Keratinocyte (primary cell): Measurements from ENCODE around the gene BRD1. TPM values are rescaled to one million over a fixed set of nuclear protein-coding genes. Genes with fewer than 3 reads are reported as not detected.

Experiments used
- DNase-seq: peaks from one replicate; pipeline ENCODE4 v3.0.0-alpha.2; 2011; ENCODE audit warnings: low read depth, missing footprints, low spot score
- FAIRE-seq: peaks from 2 replicates; lab custom pipeline; 2011; peaks lifted over from hg19 to GRCh38; lab: Jason Lieb, UNC
- H2AFZ ChIP-seq: 2 replicates; pipeline ENCODE4 v1.6.0; 2012; ENCODE audit warnings: low read length, control low read depth, inconsistent platforms; ENCODE audit not compliant: control insufficient read depth
- H3K27ac ChIP-seq: 2 replicates; pipeline ENCODE4 v1.5.1; 2011; ENCODE audit warnings: low read length; ENCODE audit not compliant: control insufficient read depth, insufficient read depth
- H3K27me3 ChIP-seq: 3 replicates; pipeline ENCODE4 v1.6.0; 2011; ENCODE audit warnings: low read length; ENCODE audit not compliant: control insufficient read depth, insufficient read depth; ENCODE audit errors: extremely low read depth
- H3K36me3 ChIP-seq, 2 experiments: 2 replicates in 1 of 2; 3 replicates in 1 of 2; pipeline ENCODE4 v1.5.1; 2011; ENCODE audit warnings: low read length in 2 of 2, mild to moderate bottlenecking in 1 of 2; ENCODE audit not compliant: control insufficient read depth in 2 of 2, insufficient read depth in 2 of 2; ENCODE audit errors: extremely low read depth in 1 of 2
- H3K4me1 ChIP-seq: 3 replicates; pipeline ENCODE4 v1.5.1; 2011; ENCODE audit warnings: low read length; ENCODE audit not compliant: control insufficient read depth, insufficient read depth; ENCODE audit errors: extremely low read depth
- H3K4me2 ChIP-seq: 3 replicates; pipeline ENCODE4 v1.6.0; 2011; ENCODE audit warnings: low read depth, low read length; ENCODE audit not compliant: control insufficient read depth, insufficient read depth; ENCODE audit errors: extremely low read depth
- H3K4me3 ChIP-seq, 3 experiments: fragments of 200-600 bp in 1 of 3; sonication (generic) in 1 of 3; 2 replicates in 2 of 3; 3 replicates in 1 of 3; pipeline ENCODE4 v1.5.1; 2011 to 2016; ENCODE audit warnings: low read length in 3 of 3, mild to moderate bottlenecking in 3 of 3, control low read depth in 2 of 3, inconsistent platforms in 1 of 3, low read depth in 1 of 3, mixed read lengths in 1 of 3, mixed run types in 1 of 3, moderate library complexity in 1 of 3; ENCODE audit not compliant: control insufficient read depth in 2 of 3, insufficient read depth in 2 of 3; ENCODE audit errors: extremely low read depth in 1 of 3
- H3K79me2 ChIP-seq: 2 replicates; pipeline ENCODE4 v1.6.0; 2012; ENCODE audit warnings: low read length; ENCODE audit not compliant: control insufficient read depth, insufficient read depth
- H3K9ac ChIP-seq: 3 replicates; pipeline ENCODE4 v1.6.0; 2011; ENCODE audit warnings: low read length; ENCODE audit not compliant: control insufficient read depth, insufficient read depth; ENCODE audit errors: extremely low read depth
- H3K9me1 ChIP-seq: 3 replicates; pipeline ENCODE4 v1.6.0; 2011; ENCODE audit warnings: low read length; ENCODE audit not compliant: control insufficient read depth, insufficient read depth; ENCODE audit errors: extremely low read depth
- H3K9me3 ChIP-seq: 2 replicates; pipeline ENCODE4 v1.5.1; 2012; ENCODE audit warnings: low read depth, low read length; ENCODE audit not compliant: control insufficient read depth
- H4K20me1 ChIP-seq: 3 replicates; pipeline ENCODE4 v1.6.0; 2011; ENCODE audit warnings: low read length; ENCODE audit not compliant: control insufficient read depth, insufficient read depth; ENCODE audit errors: extremely low read depth
- CTCF ChIP-seq, 3 experiments: IDR thresholded peaks in 1 of 3; conservative IDR thresholded peaks in 1 of 3; optimal IDR thresholded peaks in 1 of 3; 2 replicates in 2 of 3; 3 replicates in 1 of 3; pipeline versions ENCODE3 to v1.5.1; 2011; ENCODE audit warnings: low read length in 3 of 3, mild to moderate bottlenecking in 3 of 3, moderate library complexity in 2 of 3, control low read depth in 1 of 3, inconsistent platforms in 1 of 3; ENCODE audit not compliant: insufficient read depth in 2 of 3; ENCODE audit errors: extremely low read depth in 1 of 3
- EZH2 ChIP-seq: IDR thresholded peaks from one replicate; pipeline ENCODE4 v1.6.1; 2012; ENCODE audit warnings: inconsistent platforms, mild to moderate bottlenecking, low read length, moderate library complexity
- dilution Hi-C: fragments of 300-500 bp; cut with MboI; formaldehyde crosslinking; loops from one replicate; pipeline ENCODE4 v1.7.0; 2020; ENCODE audit warnings: low sequenced_read_pairs; ENCODE audit not compliant: extremely low pct_ligation_motif_present
- polyA plus RNA-seq, 5 experiments: library from polyadenylated mRNA; depleted of rRNA in 3 of 5; stranded (reverse) in 3 of 5; stranded (forward) in 1 of 5; unstranded in 1 of 5; fragments of >200 nt; gene quantifications; 1 replicate in 1 of 5; 2 replicates in 3 of 5; 3 replicates in 1 of 5; pipeline versions ENCODE4 v1.2.1 to v1.2.3, GENCODE V29; 2011 to 2012; ENCODE audit warnings: missing spikeins in 2 of 5, low read depth in 1 of 5, low replicate concordance in 1 of 5

BRD1 gene
- polyA plus RNA-seq, 1 donor (not counting 4 experiments of a cell fraction or from before 2014, with no cell fraction given) = 4.3 TPM

GRCh38 chr22:49825436-49825835 lies 2.2 kb downstream of the BRD1 start:
- DNase-seq (no peak), FAIRE-seq (peak; percentile 53)
- H3K36me3 ChIP-seq = peaks cover 22 to 30% of the 10 kb centered on the region in 2 experiments
- H2AFZ ChIP-seq = no peak overlapping the region
- no peaks in the 10 kb centered on the region for H3K9me3 ChIP-seq
- peaks cover 6% of the 10 kb centered on the region for H3K9me1 ChIP-seq
- H3K4me2 ChIP-seq = peak overlapping the region; percentile 98
- TF ChIP-seq EZH2 = no peak
- no peak for TF ChIP-seq CTCF (optimal IDR thresholded peaks at IDR 0.05 in 1 of 3, IDR thresholded peaks at IDR 0.05 in 1 of 3, conservative IDR thresholded peaks at IDR 0.05 in 1 of 3; ENCODE audit: extremely low read depth in 1 of 3, insufficient read depth in 2 of 3, low read length in 3 of 3)
- peaks cover 67% of the 10 kb centered on the region for H3K79me2 ChIP-seq
- H3K4me1 ChIP-seq = peaks cover 19% of the 10 kb centered on the region
- dilution Hi-C loops = no loop called here
- no peaks in the 10 kb centered on the region for H3K27me3 ChIP-seq
- H3K9ac ChIP-seq = peak overlapping the region; percentile 92
- peak overlapping the region; percentile 81 to 94 (median 89) for H3K4me3 ChIP-seq
- peak overlapping the region; percentile 84 for H3K27ac ChIP-seq
- H4K20me1 ChIP-seq = peaks cover 43% of the 10 kb centered on the region

GRCh38 chr22:49824936-49825335 lies 2.7 kb downstream of the BRD1 start:
- FAIRE-seq (no peak), DNase-seq (no peak)
- dilution Hi-C loops = no loop called here
- H3K27ac ChIP-seq = peak overlapping the region; percentile 13
- H3K4me1 ChIP-seq = peaks cover 19% of the 10 kb centered on the region
- H3K79me2 ChIP-seq = peaks cover 72% of the 10 kb centered on the region
- H3K4me3 ChIP-seq = no peak overlapping the region
- H4K20me1 ChIP-seq = peaks cover 46% of the 10 kb centered on the region
- no peaks in the 10 kb centered on the region for H3K9me3 ChIP-seq
- no peaks in the 10 kb centered on the region for H3K27me3 ChIP-seq
- TF ChIP-seq CTCF (optimal IDR thresholded peaks at IDR 0.05 in 1 of 3, IDR thresholded peaks at IDR 0.05 in 1 of 3, conservative IDR thresholded peaks at IDR 0.05 in 1 of 3; ENCODE audit: extremely low read depth in 1 of 3, insufficient read depth in 2 of 3, low read length in 3 of 3) (no peak), EZH2 (no peak)
- no peak overlapping the region for H3K9ac ChIP-seq
- peaks cover 25 to 35% of the 10 kb centered on the region in 2 experiments for H3K36me3 ChIP-seq
- H2AFZ ChIP-seq = no peak overlapping the region
- peak overlapping the region; percentile 98 for H3K4me2 ChIP-seq
- H3K9me1 ChIP-seq = peaks cover 6% of the 10 kb centered on the region
